Amniotic epithelial cell (primary cell): ENCODE measurements around the gene MRPL41.
"Not testable (repeated sequence)": the region's sequence is repeated elsewhere in the genome, so short reads cannot be mapped to it uniquely, and the experiment has no call there.

Source experiments
- DNase-seq: peaks from one replicate; pipeline ENCODE4 v3.0.0-alpha.2; 2010; ENCODE audit warnings: low read depth

The MRPL41 gene

DNA sequence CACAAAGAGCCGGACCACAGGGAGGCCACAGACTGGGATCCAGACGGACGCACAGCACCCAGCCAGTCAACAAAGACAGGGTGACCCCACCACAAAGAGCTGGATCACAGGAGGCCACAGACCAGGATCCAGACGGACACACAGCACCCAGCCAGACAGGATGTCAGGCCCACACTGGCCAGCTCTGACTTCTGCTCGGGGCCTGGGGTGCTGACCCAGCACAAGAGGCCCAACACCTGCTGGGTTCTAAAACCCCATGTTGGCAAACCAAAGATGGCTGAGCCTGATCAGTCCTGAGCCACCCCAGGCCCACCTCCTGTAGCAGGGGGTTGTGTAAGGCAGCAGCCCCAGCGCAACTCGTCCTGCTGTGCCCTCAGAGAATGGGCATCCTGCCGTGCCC, 32.3 kb downstream of the MRPL41 start:
- no peak for DNase-seq

DNA sequence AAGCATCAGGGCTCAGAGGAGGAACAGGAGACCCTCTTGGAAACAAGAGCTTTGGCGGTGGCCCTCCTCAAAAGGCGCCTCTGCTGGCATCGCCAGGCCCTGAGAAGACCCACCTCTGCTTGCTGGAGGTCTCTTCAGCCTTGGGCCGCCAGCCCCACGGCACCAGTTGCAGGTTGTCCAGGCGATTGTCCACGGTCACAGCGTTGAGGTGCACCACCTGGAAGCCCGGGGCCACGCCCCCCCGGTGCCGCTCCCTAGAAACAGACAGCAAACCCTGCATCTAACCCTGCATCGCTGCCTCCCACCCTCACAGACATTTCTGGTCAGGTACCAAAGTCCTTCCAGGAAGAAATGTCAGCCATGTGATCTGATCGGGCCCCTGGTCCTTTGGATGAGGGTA, 35.2 kb downstream of the MRPL41 start:
- DNase-seq = no peak

DNA sequence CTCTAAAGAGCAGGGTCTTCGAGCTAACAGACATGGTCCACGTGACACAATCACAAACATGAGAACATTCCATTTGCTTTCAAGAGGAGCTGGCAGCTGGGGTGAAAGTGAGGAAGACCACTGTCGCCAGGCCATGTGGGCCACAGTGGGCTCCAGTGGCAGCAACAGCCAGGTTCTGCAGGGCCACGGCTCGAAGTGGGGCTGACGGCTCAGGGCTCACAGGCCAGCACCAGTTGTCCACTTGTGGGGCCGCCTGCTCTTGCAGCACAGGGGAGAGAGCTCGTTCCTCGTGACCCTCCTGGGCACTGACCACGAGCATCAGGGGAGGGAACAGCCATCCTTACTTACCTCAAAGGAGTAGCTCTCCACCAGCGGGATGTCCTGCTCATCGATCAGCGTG, 36.6 kb downstream of the MRPL41 start:
- no peak for DNase-seq

DNA sequence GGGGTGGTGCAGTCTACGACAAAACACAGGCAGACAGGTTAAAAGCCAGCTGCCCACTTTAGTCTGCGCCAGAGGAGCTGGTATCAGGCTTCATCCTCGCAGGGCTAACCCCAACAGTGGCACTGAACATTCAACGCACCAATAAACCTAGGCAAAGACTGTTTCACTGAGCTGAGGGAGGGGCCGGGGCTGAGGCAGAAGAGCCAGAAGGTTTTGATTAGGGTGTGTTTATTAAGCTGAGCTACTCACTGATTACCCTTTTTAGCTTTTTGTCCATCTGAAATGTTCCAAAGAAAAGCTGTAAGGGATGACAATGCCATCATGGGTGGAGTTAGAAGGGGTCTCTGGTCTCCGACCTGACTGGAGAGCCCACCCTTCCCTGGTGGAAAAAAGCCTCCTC, 37.2 kb downstream of the MRPL41 start:
- no peak for DNase-seq

DNA sequence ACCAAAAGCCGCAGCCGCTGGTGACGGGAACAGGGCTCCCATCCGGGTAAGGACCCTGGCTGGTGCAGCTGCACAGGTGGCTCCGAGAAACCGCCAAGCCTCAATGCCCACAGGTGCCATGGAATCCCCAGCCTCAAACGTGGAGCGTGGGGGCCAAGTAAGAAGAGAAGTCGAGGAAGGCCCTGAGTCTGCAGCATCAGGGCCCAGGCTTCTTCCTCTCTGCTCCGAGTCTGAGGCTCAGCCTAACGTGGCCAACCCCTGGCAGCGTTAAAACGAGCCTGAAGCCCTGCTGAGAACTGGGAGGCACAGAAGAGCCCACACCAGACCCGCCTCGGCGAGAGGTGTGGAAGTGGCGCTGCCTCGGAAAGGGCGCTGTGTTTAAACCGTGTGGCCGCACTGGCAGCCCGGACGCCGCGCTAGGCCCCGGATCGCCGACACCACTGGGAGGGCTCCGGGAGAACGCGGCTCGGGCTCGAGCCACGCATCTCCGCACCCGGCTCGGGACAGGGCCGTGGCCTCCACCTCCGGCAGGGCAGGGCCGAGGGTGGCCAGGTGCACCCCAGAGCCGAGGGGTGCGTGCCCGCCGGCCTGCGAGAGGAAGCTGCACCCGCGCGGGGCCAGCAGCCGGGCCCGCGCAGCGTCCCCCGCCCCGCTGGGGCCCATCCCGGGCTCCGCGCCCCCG, 37.9 kb downstream of the MRPL41 start:
- DNase-seq = no peak

DNA sequence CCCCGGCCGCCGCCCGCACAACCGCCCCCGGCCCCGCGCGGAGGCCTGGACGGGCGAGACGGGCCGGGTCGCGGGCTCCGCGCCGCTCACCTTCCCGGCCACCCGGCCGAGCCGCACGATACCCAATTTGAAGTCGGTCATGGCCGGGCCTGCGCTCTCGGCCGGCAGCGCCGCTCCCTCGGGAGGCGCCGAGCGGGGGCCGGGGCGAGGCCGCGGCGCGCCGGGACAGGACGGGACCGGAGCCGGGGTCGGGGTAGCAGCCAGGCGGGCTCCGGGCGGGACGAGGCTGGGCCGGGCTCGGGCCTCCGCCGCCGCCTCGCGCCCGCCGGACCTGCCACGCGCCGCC, 38.4 kb downstream of the MRPL41 start:
- no peak for DNase-seq

DNA sequence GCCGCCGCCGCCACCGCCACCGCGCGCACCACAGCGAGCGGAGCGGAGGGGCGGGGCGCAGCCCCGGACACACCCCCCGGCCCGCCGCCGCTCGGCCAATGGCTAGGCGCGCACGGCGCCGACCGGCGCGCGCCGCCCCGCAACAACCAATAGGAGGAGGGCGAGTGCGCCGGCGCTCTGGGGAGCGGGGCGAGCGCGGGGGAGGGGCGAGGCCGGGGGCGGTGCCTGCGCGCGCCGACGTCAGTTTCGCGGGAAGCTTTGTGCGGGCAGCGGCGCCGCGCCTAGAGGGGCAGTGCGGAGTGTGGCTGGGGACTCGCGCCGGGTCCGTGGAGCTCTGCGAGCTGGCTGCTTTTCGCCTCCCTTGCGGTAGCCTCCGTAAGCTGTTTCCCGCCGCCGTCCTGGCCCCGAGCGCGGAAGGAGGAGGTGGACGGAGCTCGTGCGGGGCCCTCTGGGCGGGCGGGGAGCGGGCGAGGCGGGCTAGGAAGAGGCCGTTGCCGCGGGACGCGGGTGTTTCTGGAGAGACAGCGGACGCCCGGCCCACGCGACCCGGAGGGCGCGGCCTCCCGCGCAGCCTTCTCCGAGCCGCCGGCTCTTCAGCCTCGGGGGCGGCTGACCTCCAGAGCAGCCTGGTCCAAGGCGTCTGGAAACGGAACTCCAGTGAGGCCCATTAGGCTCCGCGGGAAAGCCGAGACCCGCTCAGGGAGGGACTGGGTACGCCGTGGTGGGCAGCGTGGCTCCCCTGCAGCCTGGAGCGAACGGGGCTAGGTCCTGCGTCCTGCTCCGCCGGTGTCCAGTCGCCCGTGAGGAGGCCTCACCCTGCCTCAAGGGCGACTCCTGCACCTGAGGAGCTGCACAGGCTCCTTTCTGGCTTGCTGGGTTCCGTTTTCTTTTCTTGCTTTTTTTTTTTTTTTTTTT, 39.0 kb downstream of the MRPL41 start, which contains the start of gene ZMYND19:
ZMYND19 (minus strand) TSS at position 44 of the 915 bp plus-strand sequence. CDS start 249 bp downstream, outside the sequence.
- peak; percentile 72 for DNase-seq

DNA sequence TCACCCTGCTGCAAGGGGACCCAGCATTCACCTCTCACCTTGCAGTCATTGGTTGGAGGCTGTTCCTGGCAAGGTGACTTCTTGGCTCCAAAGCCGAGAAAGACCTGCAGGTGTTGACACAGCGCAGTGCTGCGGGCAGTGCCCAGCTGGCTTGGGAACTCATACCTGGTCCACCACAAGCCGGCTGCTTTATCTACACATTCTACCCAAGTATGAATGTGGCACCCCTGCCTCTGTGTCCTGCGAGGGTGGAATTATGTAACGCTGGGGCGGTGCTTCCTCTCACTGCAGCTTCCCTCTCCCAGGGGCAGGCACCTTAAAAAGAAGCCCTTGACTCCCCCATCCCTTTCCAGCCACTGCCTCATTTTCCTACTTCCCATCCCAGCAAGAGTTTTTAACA, 41.1 kb downstream of the MRPL41 start:
- DNase-seq = no peak

DNA sequence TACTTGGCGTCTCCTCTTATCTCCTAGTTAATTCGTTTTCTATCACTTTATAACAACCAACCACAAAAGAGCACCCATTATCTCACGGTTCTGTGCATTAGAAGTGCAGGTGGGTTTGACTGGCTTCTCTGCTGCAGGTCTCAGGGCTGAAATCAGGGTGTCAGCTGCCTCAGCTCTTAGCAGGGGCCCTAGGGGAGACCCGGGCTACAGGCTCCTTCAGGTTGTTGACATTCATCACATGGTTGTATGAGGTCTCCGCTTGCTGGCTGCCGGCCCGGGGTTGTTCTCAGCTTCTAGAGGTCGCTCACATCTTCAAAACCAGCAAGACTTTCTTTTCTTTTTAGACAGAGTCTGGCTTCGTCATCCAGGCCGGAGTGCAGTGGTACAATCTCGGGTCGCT, 41.5 kb downstream of the MRPL41 start:
- no peak for DNase-seq

DNA sequence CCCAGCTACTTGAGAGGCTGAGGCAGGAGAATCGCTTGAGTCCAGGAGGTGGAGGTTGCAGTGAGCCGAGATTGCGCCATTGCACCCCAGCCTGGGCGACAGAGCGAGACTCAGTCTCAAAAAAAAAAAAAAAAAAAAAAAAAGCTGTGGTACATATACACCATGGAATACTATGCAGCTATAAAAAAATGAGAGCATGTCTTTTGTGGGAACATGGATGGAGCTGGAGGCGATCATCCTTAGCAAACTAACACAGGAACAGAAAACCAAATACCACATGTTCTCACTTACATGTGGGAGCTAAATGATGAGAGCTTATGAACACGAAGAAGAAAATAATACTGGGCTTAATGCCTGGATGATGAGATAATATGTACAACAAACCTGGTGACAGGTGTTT, 44.9 kb downstream of the MRPL41 start:
- not testable (repeated sequence) for DNase-seq

DNA sequence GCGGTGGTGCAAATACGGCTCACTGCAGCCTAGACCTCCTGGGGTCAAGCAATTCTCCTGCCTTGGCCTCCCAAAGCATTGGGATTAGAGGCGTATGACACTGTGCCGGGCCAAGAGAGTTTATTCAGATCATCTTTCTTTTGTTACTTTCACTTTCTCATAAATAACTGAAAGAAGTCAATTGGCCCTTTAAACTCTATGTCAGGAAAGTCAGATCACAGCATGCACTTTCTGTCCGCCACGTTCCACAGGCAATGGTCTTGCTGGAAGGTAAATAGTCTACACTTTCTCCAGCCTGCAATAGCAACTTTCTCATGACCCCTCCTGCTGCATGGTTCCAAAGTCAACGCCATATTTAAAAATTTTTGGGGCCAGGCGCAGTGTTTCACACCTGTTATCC, 47.3 kb downstream of the MRPL41 start:
- no peak for DNase-seq
